Nephron (organoid): ENCODE measurements around the gene MUC5B.
"Not testable (repeated sequence)": the region's sequence is repeated elsewhere in the genome, so short reads cannot be mapped to it uniquely, and the experiment has no call there.

Experiments
- H3K27ac Mint-ChIP-seq, 3 experiments: 2 replicates each; pipeline ENCODE4 v1.8.0; 2020; ENCODE audit warnings: mixed read lengths in 3 of 3, mild to moderate bottlenecking in 2 of 3, moderate library complexity in 1 of 3
- H3K27me3 Mint-ChIP-seq: 2 replicates; pipeline ENCODE4 v1.8.0; 2021; ENCODE audit warnings: low read depth, mild to moderate bottlenecking, moderate library complexity, mixed read lengths
- H3K36me3 Mint-ChIP-seq: 2 replicates; pipeline ENCODE4 v1.8.0; 2020; ENCODE audit warnings: low read depth, mixed read lengths
- H3K4me1 Mint-ChIP-seq: 2 replicates; pipeline ENCODE4 v1.8.0; 2020; ENCODE audit warnings: mixed read lengths
- H3K4me3 Mint-ChIP-seq, 3 experiments: 2 replicates each; pipeline ENCODE4 v1.8.0; 2020; ENCODE audit warnings: mild to moderate bottlenecking in 3 of 3, mixed read lengths in 3 of 3, moderate library complexity in 2 of 3
- H3K9me3 Mint-ChIP-seq: 2 replicates; pipeline ENCODE4 v1.8.0; 2020; ENCODE audit warnings: mixed read lengths
- TF ChIP-seq, protein P1 (sequence below), 3 experiments: fragments of 200-600 bp; sonication (generic); IDR thresholded peaks; one replicate each; pipeline ENCODE4 v1.5.0; 2021; ENCODE audit warnings: antibody characterized with exemption in 3 of 3; ENCODE audit not compliant: unreplicated experiment in 3 of 3

MUC5B gene

GRCh38 chr11:1261241-1262071 lies 38.6 kb downstream of the MUC5B start:
- Mint-ChIP-seq H3K27me3 (no peaks in the 10 kb centered on the region), H3K4me3 (peak overlapping the region in 2 of 3 experiments; percentile 78 to 79), H3K4me1 (no peaks in the 10 kb centered on the region), H3K27ac (no peak overlapping the region), H3K36me3 (peaks cover 11% of the 10 kb centered on the region), H3K9me3 (peaks cover 4% of the 10 kb centered on the region)
- TF ChIP-seq, protein P1, sequence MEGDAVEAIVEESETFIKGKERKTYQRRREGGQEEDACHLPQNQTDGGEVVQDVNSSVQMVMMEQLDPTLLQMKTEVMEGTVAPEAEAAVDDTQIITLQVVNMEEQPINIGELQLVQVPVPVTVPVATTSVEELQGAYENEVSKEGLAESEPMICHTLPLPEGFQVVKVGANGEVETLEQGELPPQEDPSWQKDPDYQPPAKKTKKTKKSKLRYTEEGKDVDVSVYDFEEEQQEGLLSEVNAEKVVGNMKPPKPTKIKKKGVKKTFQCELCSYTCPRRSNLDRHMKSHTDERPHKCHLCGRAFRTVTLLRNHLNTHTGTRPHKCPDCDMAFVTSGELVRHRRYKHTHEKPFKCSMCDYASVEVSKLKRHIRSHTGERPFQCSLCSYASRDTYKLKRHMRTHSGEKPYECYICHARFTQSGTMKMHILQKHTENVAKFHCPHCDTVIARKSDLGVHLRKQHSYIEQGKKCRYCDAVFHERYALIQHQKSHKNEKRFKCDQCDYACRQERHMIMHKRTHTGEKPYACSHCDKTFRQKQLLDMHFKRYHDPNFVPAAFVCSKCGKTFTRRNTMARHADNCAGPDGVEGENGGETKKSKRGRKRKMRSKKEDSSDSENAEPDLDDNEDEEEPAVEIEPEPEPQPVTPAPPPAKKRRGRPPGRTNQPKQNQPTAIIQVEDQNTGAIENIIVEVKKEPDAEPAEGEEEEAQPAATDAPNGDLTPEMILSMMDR (IDR thresholded peaks at IDR 0.05; ENCODE audit: unreplicated experiment in 3 of 3), result no peak

DNA sequence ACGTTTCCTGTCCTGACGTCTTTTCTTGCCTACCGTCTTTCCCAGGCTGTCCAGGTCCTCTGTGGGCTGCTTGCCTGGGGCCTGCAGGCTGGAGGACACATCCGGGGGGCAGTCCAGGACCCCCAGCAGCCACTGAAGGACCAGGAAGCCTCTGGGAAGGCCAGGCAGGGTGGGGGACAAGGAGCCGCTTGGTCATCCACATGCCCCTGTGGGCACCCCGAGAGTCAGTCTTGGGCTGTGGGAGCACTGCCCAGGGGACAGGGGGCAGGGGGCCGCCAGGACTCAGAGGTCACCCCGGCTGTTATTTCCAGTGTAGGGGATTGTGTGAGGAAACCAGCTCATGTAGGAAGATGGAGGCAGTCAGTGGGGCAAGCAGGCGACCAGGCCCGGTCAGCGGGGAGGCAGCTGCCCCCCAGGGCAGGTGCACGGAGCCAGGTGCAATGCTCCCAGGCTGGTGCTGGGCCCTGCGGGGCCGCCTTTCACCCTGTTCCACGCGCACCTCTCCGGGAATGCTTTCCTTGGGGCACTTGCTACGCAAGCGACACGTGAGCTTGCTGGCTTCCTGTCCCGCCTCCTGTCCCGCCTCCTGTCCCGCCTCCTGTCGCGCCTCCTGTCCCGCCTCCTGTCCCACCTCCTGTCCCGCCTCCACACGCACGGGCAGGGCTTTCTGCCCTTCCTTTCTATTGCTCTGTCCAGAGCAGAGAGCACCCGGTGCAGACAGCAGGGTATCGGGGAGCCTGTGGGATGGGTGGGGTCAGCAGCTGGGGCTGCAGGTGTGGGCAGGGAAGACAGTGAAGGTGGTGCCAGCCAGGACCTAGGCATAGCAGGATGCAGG lies 39.5 kb downstream of the MUC5B start:
- Mint-ChIP-seq H3K27me3 (no peaks in the 10 kb centered on the region), H3K4me3 (peak overlapping the region; percentile 79 to 83 (median 82)), H3K36me3 (peaks cover 11% of the 10 kb centered on the region), H3K4me1 (no peaks in the 10 kb centered on the region), H3K27ac (peak overlapping the region; percentile 66 to 76 (median 76)), H3K9me3 (peaks cover 7% of the 10 kb centered on the region)
- TF ChIP-seq, protein P1 (IDR thresholded peaks at IDR 0.05; ENCODE audit: unreplicated experiment in 3 of 3), result no peak

- Mint-ChIP-seq H3K4me1 (no peaks in the 10 kb centered on the region), H3K36me3 (peaks cover 11% of the 10 kb centered on the region), H3K27me3 (no peaks in the 10 kb centered on the region), H3K4me3 (peak overlapping the region; percentile 79 to 83 (median 82)), H3K9me3 (peaks cover 7% of the 10 kb centered on the region), H3K27ac (peak overlapping the region; percentile 66 to 76 (median 76))
- TF ChIP-seq, protein P1 (IDR thresholded peaks at IDR 0.05; ENCODE audit: unreplicated experiment in 3 of 3), result no peak
Measured at GRCh38 chr11:1263010-1263409, 40.1 kb downstream of the MUC5B start.

GRCh38 chr11:1264444-1264843 lies 41.6 kb downstream of the MUC5B start:
- not testable (repeated sequence) for H3K27me3 Mint-ChIP-seq, H3K4me1 Mint-ChIP-seq, H3K9me3 Mint-ChIP-seq, H3K27ac Mint-ChIP-seq
- TF ChIP-seq, protein P1 (IDR thresholded peaks at IDR 0.05; ENCODE audit: unreplicated experiment in 3 of 3), result peak; percentile 33 to 41 (median 41)
- Mint-ChIP-seq H3K36me3 (peaks cover 11% of the 10 kb centered on the region), H3K4me3 (peak overlapping the region in 2 of 3 experiments; percentile 6 to 14)

GRCh38 chr11:1265480-1265879 lies 42.6 kb downstream of the MUC5B start:
- not testable (repeated sequence) for H3K27ac Mint-ChIP-seq, H3K9me3 Mint-ChIP-seq, H3K4me1 Mint-ChIP-seq, H3K27me3 Mint-ChIP-seq, H3K4me3 Mint-ChIP-seq
- H3K36me3 Mint-ChIP-seq, result peaks cover 11% of the 10 kb centered on the region

GRCh38 chr11:1266976-1267375 lies 44.1 kb downstream of the MUC5B start:
- not testable (repeated sequence) for H3K9me3 Mint-ChIP-seq, H3K27ac Mint-ChIP-seq, H3K27me3 Mint-ChIP-seq

More at GRCh38 chr11:1266976-1267375, 44.1 kb downstream of the MUC5B start:
- peaks cover 11% of the 10 kb centered on the region for H3K36me3 Mint-ChIP-seq
- H3K4me1 Mint-ChIP-seq, H3K4me3 Mint-ChIP-seq: not testable (repeated sequence)
